DMS79 treated with DMSO at 0.1 percent for 48 hours (cell line): Measurements from ENCODE around the gene MYH11.
"Not testable (repeated sequence)": the region's sequence is repeated elsewhere in the genome, so short reads cannot be mapped to it uniquely, and the experiment has no call there.

ENCODE experiments used
- DNase-seq: peaks from one replicate; lab custom pipeline; 2025; lab: John Stamatoyannopoulos, UW

Gene MYH11

GRCh38 chr16:15809297-15809696 lies 47.5 kb downstream of the MYH11 start:
- DNase-seq = not testable (repeated sequence)

- no peak for DNase-seq
Observed at GRCh38 chr16:15808071-15808470, 48.8 kb downstream of the MYH11 start.

GRCh38 chr16:15807603-15808009 lies 49.2 kb downstream of the MYH11 start:
- DNase-seq = no peak

- no peak for DNase-seq
Observed at GRCh38 chr16:15803618-15804017, 53.2 kb downstream of the MYH11 start.

- DNase-seq = no peak
Observed at GRCh38 chr16:15799851-15800495, 56.9 kb downstream of the MYH11 start.

- no peak for DNase-seq
Observed at GRCh38 chr16:15798671-15799070, 58.2 kb downstream of the MYH11 start.

GRCh38 chr16:15796885-15797284 lies 59.9 kb downstream of the MYH11 start:
- DNase-seq = no peak

- DNase-seq = no peak
Observed at GRCh38 chr16:15795615-15796014, 61.2 kb downstream of the MYH11 start.

- no peak for DNase-seq
Observed at GRCh38 chr16:15792563-15792971, 64.3 kb downstream of the MYH11 start.

GRCh38 chr16:15790458-15790857 lies 66.4 kb downstream of the MYH11 start:
- no peak for DNase-seq

GRCh38 chr16:15789816-15790215 lies 67.0 kb downstream of the MYH11 start:
- not testable (repeated sequence) for DNase-seq

GRCh38 chr16:15788846-15789239 lies 68.0 kb downstream of the MYH11 start:
- DNase-seq = no peak

GRCh38 chr16:15786501-15786900 lies 70.3 kb downstream of the MYH11 start:
- no peak for DNase-seq

GRCh38 chr16:15785386-15786059 lies 71.3 kb downstream of the MYH11 start:
- DNase-seq = no peak

GRCh38 chr16:15783985-15784384 lies 72.8 kb downstream of the MYH11 start:
- DNase-seq = no peak

GRCh38 chr16:15782573-15783365 lies 74.1 kb downstream of the MYH11 start:
- DNase-seq = no peak

GRCh38 chr16:15781650-15782049 lies 75.2 kb downstream of the MYH11 start:
- no peak for DNase-seq

GRCh38 chr16:15780805-15781204 lies 76.0 kb downstream of the MYH11 start:
- DNase-seq = no peak

GRCh38 chr16:15779664-15780351 lies 77.0 kb downstream of the MYH11 start:
- no peak for DNase-seq

- DNase-seq = no peak
Observed at GRCh38 chr16:15778999-15779614, 77.7 kb downstream of the MYH11 start.

- DNase-seq = no peak
Observed at GRCh38 chr16:15778204-15778743, 78.6 kb downstream of the MYH11 start.
